Measurements from ENCODE around the gene TIMELESS.

- TF ChIP-seq CTCF (IDR thresholded peaks at IDR 0.05) (no peak), POLR2A (IDR thresholded peaks at IDR 0.05) (no peak), POLR2AphosphoS5 (IDR thresholded peaks at IDR 0.05) (no peak)
Measured at GRCh38 chr12:56486694-56487093, 37.5 kb upstream of the TIMELESS start.

Measured in prostate gland (tissue), 2 donors.